B cell (primary cell): ENCODE data around the gene MSX1. TPM values are rescaled to one million over a fixed set of nuclear protein-coding genes. Genes with fewer than 3 reads are reported as not detected.

Source experiments
- ATAC-seq: fragments of 200-7000 bp; cut with Tn5 transposase; one replicate; pipeline ENCODE4 v1.10.0; 2021; ENCODE audit warnings: low read depth, mild to moderate bottlenecking, moderate number of reproducible peaks, moderate library complexity
- CTCF ChIA-PET: fragments of 350-600 bp; sonication (Branson Sonifier 250); formaldehyde crosslinking; loops from one replicate; lab custom pipeline; 2021; ENCODE audit warnings: antibody characterized with exemption, inconsistent platforms; lab: Charles Lee
- POLR2A ChIA-PET: fragments of 350-600 bp; sonication (Branson Sonifier 250); formaldehyde crosslinking; loops from one replicate; lab custom pipeline; 2021; ENCODE audit warnings: antibody characterized with exemption; lab: Charles Lee
- DNase-seq: peaks from one replicate; pipeline ENCODE4 v3.0.0; 2013
- H2AFZ ChIP-seq: 2 replicates; pipeline ENCODE4 v1.6.1; 2012; ENCODE audit warnings: mild to moderate bottlenecking, low read depth, low read length; ENCODE audit not compliant: insufficient read depth, poor library complexity, severe bottlenecking
- H3K27ac ChIP-seq, 2 donors: 1 replicate in 1 of 2; 2 replicates in 1 of 2; pipeline ENCODE4 v1.5.1; 2012 to 2013; ENCODE audit warnings: low read length in 2 of 2, mild to moderate bottlenecking in 2 of 2, moderate library complexity in 1 of 2
- H3K27me3 ChIP-seq, 4 experiments: fragments of 200-600 bp in 1 of 4; sonication (generic) in 1 of 4; replicated peaks in 1 of 4; 1 replicate in 2 of 4; 2 replicates in 2 of 4; pipeline versions ENCODE4 v1.6.1 to v1.7.0; 2013 to 2016; ENCODE audit warnings: low read length in 3 of 4, mild to moderate bottlenecking in 2 of 4, mixed read lengths in 1 of 4, moderate library complexity in 1 of 4; ENCODE audit not compliant: insufficient read depth in 4 of 4, control insufficient read depth in 3 of 4; ENCODE audit errors: control extremely low read depth in 1 of 4
- H3K36me3 ChIP-seq, 2 experiments: replicated peaks in 1 of 2; 1 replicate in 1 of 2; 2 replicates in 1 of 2; pipeline versions ENCODE4 v1.6.1 to v1.7.1; 2013; ENCODE audit warnings: low read length in 1 of 2; ENCODE audit not compliant: insufficient read depth in 2 of 2, control insufficient read depth in 1 of 2; ENCODE audit errors: control extremely low read depth in 1 of 2, extremely low read depth in 1 of 2
- H3K4me1 ChIP-seq, 2 donors: fragments of 200-600 bp in 1 of 2; sonication (generic) in 1 of 2; 1 replicate in 1 of 2; 2 replicates in 1 of 2; pipeline versions ENCODE4 v1.5.1 to v1.6.1; 2013 to 2017; ENCODE audit warnings: low read length in 2 of 2; ENCODE audit not compliant: control insufficient read depth in 2 of 2, insufficient read depth in 2 of 2
- H3K4me2 ChIP-seq: replicated peaks from 2 replicates; pipeline ENCODE3; 2012; ENCODE audit warnings: mild to moderate bottlenecking, low read depth, low read length; ENCODE audit not compliant: poor library complexity, severe bottlenecking
- H3K4me3 ChIP-seq, 5 experiments: fragments of 200-600 bp in 1 of 5; sonication (generic) in 1 of 5; 1 replicate in 3 of 5; 2 replicates in 2 of 5; pipeline versions ENCODE4 v1.5.1 to v1.7.0; 2011 to 2016; ENCODE audit warnings: low read length in 4 of 5, mild to moderate bottlenecking in 4 of 5, low read depth in 2 of 5, control low read depth in 1 of 5, moderate library complexity in 1 of 5; ENCODE audit not compliant: insufficient read depth in 1 of 5; ENCODE audit errors: control extremely low read depth in 1 of 5, extremely low read depth in 1 of 5
- H3K79me2 ChIP-seq: fragments of 200-600 bp; sonication (generic); one replicate; pipeline ENCODE4 v1.6.0; 2016; ENCODE audit warnings: low read length; ENCODE audit not compliant: control insufficient read depth, insufficient read depth
- H3K9ac ChIP-seq: fragments of 200-600 bp; sonication (generic); 2 replicates; pipeline ENCODE4 v1.6.1; 2017; ENCODE audit warnings: mild to moderate bottlenecking, low read length, moderate library complexity
- H3K9me3 ChIP-seq, 3 donors: one replicate each; pipeline versions ENCODE4 v1.6.1 to v1.7.1; 2013; ENCODE audit warnings: low read length in 2 of 3; ENCODE audit not compliant: control insufficient read depth in 2 of 3, insufficient read depth in 1 of 3; ENCODE audit errors: control extremely low read depth in 1 of 3
- H4K20me1 ChIP-seq: 2 replicates; pipeline ENCODE4 v1.6.0; 2012; ENCODE audit warnings: mild to moderate bottlenecking, low read length; ENCODE audit not compliant: insufficient read depth, control insufficient read depth, poor library complexity, severe bottlenecking
- H3K27ac Mint-ChIP-seq: one replicate; pipeline ENCODE4 v1.8.0; 2021; ENCODE audit warnings: mixed read lengths
- H3K27me3 Mint-ChIP-seq: one replicate; pipeline ENCODE4 v1.8.0; 2021; ENCODE audit warnings: mixed read lengths
- H3K4me1 Mint-ChIP-seq: one replicate; pipeline ENCODE4 v1.8.0; 2021; ENCODE audit warnings: mixed read lengths
- H3K4me3 Mint-ChIP-seq: one replicate; pipeline ENCODE4 v1.8.0; 2021; ENCODE audit warnings: mixed read lengths
- H3K9me3 Mint-ChIP-seq: one replicate; pipeline ENCODE4 v1.8.0; 2022; ENCODE audit warnings: mixed read lengths; ENCODE audit not compliant: insufficient read depth
- CTCF ChIP-seq: fragments of 200-600 bp; IDR thresholded peaks from one replicate; pipeline ENCODE4 v1.8.0; 2022; ENCODE audit warnings: antibody characterized with exemption, mild to moderate bottlenecking
- EZH2 ChIP-seq: IDR thresholded peaks from 2 replicates; pipeline ENCODE4 v1.6.1; 2012; ENCODE audit warnings: borderline replicate concordance, low read depth, mild to moderate bottlenecking, moderate library complexity, low read length; ENCODE audit not compliant: insufficient read depth, poor library complexity, severe bottlenecking
- WGBS: methylation state at CpG from one replicate; pipeline ENCODE4 v1.1.5; 2013; ENCODE audit warnings: missing lambda C conversion rate; ENCODE audit not compliant: insufficient coverage; 5-methylcytosine and 5-hydroxymethylcytosine counted together
- intact Hi-C: fragments of 100-400 bp; cut with micrococcal nuclease; formaldehyde crosslinking; loops from one replicate; pipeline ENCODE4 v1.10.0; 2022
- polyA plus RNA-seq: library from polyadenylated mRNA; depleted of rRNA; stranded (reverse); fragments of >200 nt; gene quantifications from 2 replicates; pipeline ENCODE4 v1.2.3, GENCODE V29; 2012
- total RNA-seq, 2 donors: library from RNA; stranded (reverse); fragments of 120-200 nt in 1 of 2; gene quantifications; 1 replicate in 1 of 2; 2 replicates in 1 of 2; pipeline versions ENCODE4 v1.2.3 to v1.2.4, GENCODE V29; 2013 to 2022

MSX1 gene
- total and polyA plus RNA-seq, 2 donors (not counting 1 experiment from before 2014, with no cell fraction given): 0.09 TPM; not detected in 1

GRCh38 chr4:4874254-4874653 lies 14.8 kb downstream of the MSX1 start:
- no peak overlapping the region for H3K4me3 ChIP-seq
- H3K27ac ChIP-seq: no peak overlapping the region
- TF ChIP-seq CTCF (no peak), EZH2 (no peak)
- H3K9me3 ChIP-seq: peaks cover 0 to 54% (median 27%) of the 10 kb centered on the region in 3 donors
- Mint-ChIP-seq H3K4me1 (peaks cover 15% of the 10 kb centered on the region), H3K4me3 (no peak overlapping the region), H3K27me3 (peaks cover 76% of the 10 kb centered on the region), H3K9me3 (no peaks in the 10 kb centered on the region), H3K27ac (no peak overlapping the region)
- POLR2A ChIA-PET: interaction anchor here (0.6 kb wide), 1 partner anchor 11 kb away, joined by 3 read pairs; no protein-coding TSS in a partner anchor
- H3K27me3 ChIP-seq: peaks cover 0 to 83% (median 61%) of the 10 kb centered on the region in 4 experiments
- intact Hi-C loops: loop anchor here (5.0 kb wide), 1 partner anchor 68 kb away; no protein-coding TSS in a partner anchor
- WGBS: 69% methylated on average over 2 of the region's 2 CpGs
- H3K79me2 ChIP-seq: no peaks in the 10 kb centered on the region
- DNase-seq: no peak
- CTCF ChIA-PET: no interaction called here
- no peaks in the 10 kb centered on the region for H4K20me1 ChIP-seq
- peaks cover 15 to 35% of the 10 kb centered on the region in 2 donors for H3K4me1 ChIP-seq
- no peak overlapping the region for H3K9ac ChIP-seq
- ATAC-seq: no peak
- no peaks in the 10 kb centered on the region for H3K36me3 ChIP-seq
- no peak overlapping the region for H2AFZ ChIP-seq
- no peak overlapping the region for H3K4me2 ChIP-seq

GRCh38 chr4:4875147-4875546 lies 15.7 kb downstream of the MSX1 start:
- ATAC-seq (no peak), DNase-seq (no peak)
- H2AFZ ChIP-seq: no peak overlapping the region
- no peaks in the 10 kb centered on the region for H3K36me3 ChIP-seq
- WGBS: 32% methylated on average over 4 of the region's 5 CpGs
- TF ChIP-seq CTCF (no peak), EZH2 (no peak)
- H4K20me1 ChIP-seq: no peaks in the 10 kb centered on the region
- H3K27me3 ChIP-seq: peaks cover 0 to 74% (median 57%) of the 10 kb centered on the region in 4 experiments
- H3K4me1 ChIP-seq: peaks cover 13 to 28% of the 10 kb centered on the region in 2 donors
- H3K4me3 ChIP-seq: no peak overlapping the region
- CTCF ChIA-PET: no interaction called here
- POLR2A ChIA-PET: interaction anchor here (0.7 kb wide), 1 partner anchor 69 kb away, joined by 3 read pairs; no protein-coding TSS in a partner anchor
- no peak overlapping the region for H3K27ac ChIP-seq
- no peak overlapping the region for H3K27ac Mint-ChIP-seq
- peaks cover 11% of the 10 kb centered on the region for H3K4me1 Mint-ChIP-seq
- H3K4me3 Mint-ChIP-seq: no peak overlapping the region
- H3K4me2 ChIP-seq: no peak overlapping the region
- H3K9me3 ChIP-seq: peaks cover 0 to 45% (median 18%) of the 10 kb centered on the region in 3 donors
- no peaks in the 10 kb centered on the region for H3K79me2 ChIP-seq
- no peak overlapping the region for H3K9ac ChIP-seq
- no peaks in the 10 kb centered on the region for H3K9me3 Mint-ChIP-seq
- intact Hi-C loops: no loop called here
- H3K27me3 Mint-ChIP-seq: peaks cover 75% of the 10 kb centered on the region
